Measurements from ENCODE around the gene ATP6V0A1. TPM values are rescaled to one million over a fixed set of nuclear protein-coding genes. Genes with fewer than 3 reads are reported as not detected.

ATP6V0A1 gene
- total RNA-seq, 2 donors from 2014 or later: 45.2 to 53.1 TPM

DNA sequence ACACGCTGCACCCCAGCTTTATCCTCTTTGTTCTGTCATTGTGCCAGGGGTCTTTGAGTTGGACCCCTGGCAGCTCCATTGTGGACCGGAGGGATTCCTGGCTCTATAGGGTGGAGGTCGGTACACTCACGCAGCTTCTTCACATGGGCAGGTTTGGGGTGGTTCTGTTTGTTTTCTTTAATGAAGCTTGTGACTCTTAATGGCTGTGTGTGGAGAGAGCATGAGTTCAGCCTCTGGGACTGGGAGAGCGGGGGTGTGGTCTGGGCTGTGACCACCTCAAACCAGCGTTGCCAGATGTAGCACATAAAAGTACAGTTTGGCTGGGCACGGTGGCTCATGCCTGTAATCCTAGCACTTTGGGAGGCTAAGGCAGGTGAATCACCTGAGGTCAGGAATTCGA, 56.2 kb downstream of the ATP6V0A1 start:
- H3K36me3 ChIP-seq (ENCODE audit: control insufficient read depth, insufficient read depth, low read length): peaks cover 16% of the 10 kb centered on the region
- Mint-ChIP-seq H3K4me1 (peaks cover 15% of the 10 kb centered on the region), H3K27ac (no peak overlapping the region), H3K4me3 (no peak overlapping the region), H3K36me3 (ENCODE audit: low read depth) (peaks cover 34% of the 10 kb centered on the region), H3K9me3 (no peaks in the 10 kb centered on the region), H3K27me3 (ENCODE audit: insufficient read depth) (no peaks in the 10 kb centered on the region)
- 94 to 99% methylated on average over 8 of the region's 8 CpGs for WGBS, 2 experiments (ENCODE audit: insufficient coverage in 1 of 2, insufficient read length in 1 of 2)
- H3K27ac ChIP-seq (ENCODE audit: low read depth, low read length): no peak overlapping the region
- no peaks in the 10 kb centered on the region for H3K27me3 ChIP-seq (ENCODE audit: control insufficient read depth, insufficient read depth, low read length, poor library complexity, severe bottlenecking)
- H3K4me3 ChIP-seq (ENCODE audit: low read length): no peak overlapping the region
- TF ChIP-seq, protein P1, sequence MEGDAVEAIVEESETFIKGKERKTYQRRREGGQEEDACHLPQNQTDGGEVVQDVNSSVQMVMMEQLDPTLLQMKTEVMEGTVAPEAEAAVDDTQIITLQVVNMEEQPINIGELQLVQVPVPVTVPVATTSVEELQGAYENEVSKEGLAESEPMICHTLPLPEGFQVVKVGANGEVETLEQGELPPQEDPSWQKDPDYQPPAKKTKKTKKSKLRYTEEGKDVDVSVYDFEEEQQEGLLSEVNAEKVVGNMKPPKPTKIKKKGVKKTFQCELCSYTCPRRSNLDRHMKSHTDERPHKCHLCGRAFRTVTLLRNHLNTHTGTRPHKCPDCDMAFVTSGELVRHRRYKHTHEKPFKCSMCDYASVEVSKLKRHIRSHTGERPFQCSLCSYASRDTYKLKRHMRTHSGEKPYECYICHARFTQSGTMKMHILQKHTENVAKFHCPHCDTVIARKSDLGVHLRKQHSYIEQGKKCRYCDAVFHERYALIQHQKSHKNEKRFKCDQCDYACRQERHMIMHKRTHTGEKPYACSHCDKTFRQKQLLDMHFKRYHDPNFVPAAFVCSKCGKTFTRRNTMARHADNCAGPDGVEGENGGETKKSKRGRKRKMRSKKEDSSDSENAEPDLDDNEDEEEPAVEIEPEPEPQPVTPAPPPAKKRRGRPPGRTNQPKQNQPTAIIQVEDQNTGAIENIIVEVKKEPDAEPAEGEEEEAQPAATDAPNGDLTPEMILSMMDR (conservative IDR thresholded peaks at IDR 0.05): no peak
- DNase-seq: no peak
- no peaks in the 10 kb centered on the region for H3K9me3 ChIP-seq (ENCODE audit: control insufficient read depth, low read length)
- no peak overlapping the region for H3K9ac ChIP-seq (ENCODE audit: extremely low read depth, low read length, poor library complexity, severe bottlenecking)
- H3K4me1 ChIP-seq (ENCODE audit: control insufficient read depth, insufficient read depth, low read length): peaks cover 13% of the 10 kb centered on the region

DNA sequence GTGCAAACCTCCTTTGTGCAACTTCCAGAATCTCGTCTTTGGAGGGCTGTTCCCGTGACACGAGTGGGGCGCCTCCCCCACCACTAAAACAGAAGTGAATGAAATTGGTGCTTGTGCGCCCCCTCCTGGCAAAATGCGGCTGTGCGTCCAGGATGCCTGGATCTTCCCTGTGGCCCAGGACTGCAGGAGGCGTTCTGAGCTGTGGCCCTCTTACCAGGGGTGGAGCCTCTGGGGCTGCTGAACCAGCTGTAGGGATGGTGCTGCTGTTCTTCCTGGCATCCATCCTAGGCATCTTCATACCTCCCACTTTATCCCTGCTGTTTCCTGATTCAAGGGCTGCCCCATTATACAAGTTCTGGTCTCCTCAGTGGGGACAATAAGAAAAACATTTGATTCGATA, 58.8 kb downstream of the ATP6V0A1 start:
- TF ChIP-seq, protein P1 (conservative IDR thresholded peaks at IDR 0.05): peak; percentile 99
- Mint-ChIP-seq H3K27me3 (ENCODE audit: insufficient read depth) (no peaks in the 10 kb centered on the region), H3K9me3 (no peaks in the 10 kb centered on the region), H3K27ac (no peak overlapping the region), H3K36me3 (ENCODE audit: low read depth) (peaks cover 36% of the 10 kb centered on the region), H3K4me1 (peaks cover 22% of the 10 kb centered on the region), H3K4me3 (no peak overlapping the region)
- no peaks in the 10 kb centered on the region for H3K9me3 ChIP-seq (ENCODE audit: control insufficient read depth, low read length)
- no peaks in the 10 kb centered on the region for H3K27me3 ChIP-seq (ENCODE audit: control insufficient read depth, insufficient read depth, low read length, poor library complexity, severe bottlenecking)
- H3K4me1 ChIP-seq (ENCODE audit: control insufficient read depth, insufficient read depth, low read length): peaks cover 19% of the 10 kb centered on the region
- 36% methylated on average over 4 to 9 of the region's 9 CpGs for WGBS, 2 experiments (ENCODE audit: insufficient coverage in 1 of 2, insufficient read length in 1 of 2)
- H3K36me3 ChIP-seq (ENCODE audit: control insufficient read depth, insufficient read depth, low read length): peaks cover 19% of the 10 kb centered on the region
- no peak overlapping the region for H3K9ac ChIP-seq (ENCODE audit: extremely low read depth, low read length, poor library complexity, severe bottlenecking)
- H3K4me3 ChIP-seq (ENCODE audit: low read length): no peak overlapping the region
- no peak overlapping the region for H3K27ac ChIP-seq (ENCODE audit: low read depth, low read length)
- peak; percentile 98 for DNase-seq

DNA sequence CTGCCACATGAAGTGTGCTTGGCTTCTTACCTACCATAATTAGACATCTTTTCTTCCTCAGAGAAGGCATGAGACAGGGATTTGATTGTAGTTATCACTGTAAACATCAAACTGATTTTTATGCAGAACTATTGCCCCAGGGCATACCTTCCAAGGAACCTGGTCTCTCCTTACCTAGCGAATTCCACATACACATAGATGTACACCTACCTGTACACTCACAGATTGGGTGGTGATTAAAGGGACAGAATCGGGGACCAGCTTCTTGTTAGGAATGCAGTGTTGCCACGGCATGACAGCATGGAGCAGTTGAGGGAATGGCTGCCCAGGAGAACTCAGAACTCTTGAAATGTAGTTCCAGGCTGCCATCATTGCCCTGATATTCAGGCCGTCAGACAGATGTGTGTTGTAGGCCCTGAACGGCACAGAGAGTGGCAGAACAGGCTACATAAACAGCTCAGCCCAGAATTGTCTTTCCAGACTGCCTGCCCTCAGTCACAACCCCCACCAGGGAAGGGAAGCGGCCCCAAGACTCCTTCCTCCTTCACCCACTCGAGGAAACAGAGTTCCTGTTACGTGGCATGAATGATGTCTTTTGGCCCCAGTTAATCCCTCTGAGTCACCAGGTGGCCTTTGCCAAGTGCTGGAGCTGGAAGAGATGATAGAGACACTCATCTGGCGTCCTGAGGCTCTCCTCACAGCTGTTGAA, 59.5 kb downstream of the ATP6V0A1 start:
- DNase-seq: no peak
- WGBS, 2 experiments (ENCODE audit: insufficient coverage in 1 of 2, insufficient read length in 1 of 2): 89 to 96% methylated on average over 6 to 9 of the region's 9 CpGs
- Histone ChIP-seq H3K9ac (ENCODE audit: extremely low read depth, low read length, poor library complexity, severe bottlenecking) (no peak overlapping the region), H3K9me3 (ENCODE audit: control insufficient read depth, low read length) (no peaks in the 10 kb centered on the region), H3K4me3 (ENCODE audit: low read length) (no peak overlapping the region), H3K27ac (ENCODE audit: low read depth, low read length) (no peak overlapping the region), H3K36me3 (ENCODE audit: control insufficient read depth, insufficient read depth, low read length) (peaks cover 19% of the 10 kb centered on the region), H3K4me1 (ENCODE audit: control insufficient read depth, insufficient read depth, low read length) (peaks cover 19% of the 10 kb centered on the region), H3K27me3 (ENCODE audit: control insufficient read depth, insufficient read depth, low read length, poor library complexity, severe bottlenecking) (no peaks in the 10 kb centered on the region)
- Mint-ChIP-seq H3K27ac (no peak overlapping the region), H3K36me3 (ENCODE audit: low read depth) (peaks cover 39% of the 10 kb centered on the region), H3K4me1 (peaks cover 22% of the 10 kb centered on the region), H3K9me3 (no peaks in the 10 kb centered on the region), H3K4me3 (no peak overlapping the region), H3K27me3 (ENCODE audit: insufficient read depth) (no peaks in the 10 kb centered on the region)
- TF ChIP-seq, protein P1 (conservative IDR thresholded peaks at IDR 0.05): no peak
